Large intestine (tissue), 3 donors: ENCODE results near the gene UNC79. TPM values are rescaled to one million over a fixed set of nuclear protein-coding genes. Genes with fewer than 3 reads are reported as not detected.
A peak's percentile ranks its signal among the peaks of the same experiment; 100 is the strongest.

Experiments
- DNase-seq, 2 donors: peaks; one replicate each; pipeline versions ENCODE4 v3.0.0 to v3.0.0-alpha.2; 2013
- H3K27ac ChIP-seq: one replicate; pipeline ENCODE4 v1.5.1; 2013; ENCODE audit warnings: low read length
- H3K27me3 ChIP-seq: 2 replicates; pipeline ENCODE4 v1.6.1; 2013; ENCODE audit warnings: low read length; ENCODE audit not compliant: control insufficient read depth, insufficient read depth
- H3K36me3 ChIP-seq: 2 replicates; pipeline ENCODE4 v1.6.1; 2013; ENCODE audit warnings: low read length; ENCODE audit not compliant: control insufficient read depth, insufficient read depth
- H3K4me1 ChIP-seq: one replicate; pipeline ENCODE4 v1.6.1; 2013; ENCODE audit warnings: low read length; ENCODE audit not compliant: control insufficient read depth, insufficient read depth
- H3K4me3 ChIP-seq: one replicate; pipeline ENCODE4 v1.5.1; 2013; ENCODE audit warnings: low read length
- H3K9me3 ChIP-seq: one replicate; pipeline ENCODE4 v1.6.1; 2013; ENCODE audit warnings: mild to moderate bottlenecking, low read depth, low read length, moderate library complexity; ENCODE audit not compliant: control insufficient read depth
- WGBS: methylation state at CpG from one replicate; pipeline ENCODE4 v1.1.5; 2013; ENCODE audit warnings: low lambda C conversion rate; ENCODE audit not compliant: insufficient coverage; 5-methylcytosine and 5-hydroxymethylcytosine counted together
- polyA plus RNA-seq: library from polyadenylated mRNA; unstranded; fragments of 120-200 nt; gene quantifications from one replicate; pipeline ENCODE4 v1.2.1, GENCODE V29; 2013

UNC79 gene
- polyA plus RNA-seq, 1 donor: 1.5 TPM

DNA sequence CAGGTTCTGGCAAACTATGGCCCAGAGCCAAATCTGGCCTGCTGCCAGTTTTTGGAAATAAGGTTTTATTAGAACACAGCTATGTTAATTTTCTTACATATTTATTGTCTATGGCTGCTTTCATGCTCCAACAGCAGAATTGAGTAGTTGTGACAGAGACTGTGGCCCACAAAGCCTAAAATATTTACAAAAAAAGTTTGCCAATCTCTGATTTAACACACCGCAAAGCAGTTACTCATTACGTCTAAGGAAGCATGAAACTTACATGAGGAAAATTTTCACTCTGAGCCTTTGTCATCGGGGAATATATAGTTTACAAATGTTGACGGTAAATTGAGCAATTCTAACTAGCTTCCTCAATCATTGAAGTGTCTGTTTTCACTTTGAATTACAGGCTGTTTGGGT is 96.5 kb downstream of the UNC79 start:
- 88% methylated on average over 3 of the region's 4 CpGs for WGBS
- Histone ChIP-seq H3K4me3 (no peak overlapping the region), H3K36me3 (no peaks in the 10 kb centered on the region), H3K4me1 (no peaks in the 10 kb centered on the region), H3K27me3 (no peaks in the 10 kb centered on the region), H3K9me3 (no peaks in the 10 kb centered on the region), H3K27ac (no peak overlapping the region)
- DNase-seq: peak in 1 of 2 donors; percentile 6

DNA sequence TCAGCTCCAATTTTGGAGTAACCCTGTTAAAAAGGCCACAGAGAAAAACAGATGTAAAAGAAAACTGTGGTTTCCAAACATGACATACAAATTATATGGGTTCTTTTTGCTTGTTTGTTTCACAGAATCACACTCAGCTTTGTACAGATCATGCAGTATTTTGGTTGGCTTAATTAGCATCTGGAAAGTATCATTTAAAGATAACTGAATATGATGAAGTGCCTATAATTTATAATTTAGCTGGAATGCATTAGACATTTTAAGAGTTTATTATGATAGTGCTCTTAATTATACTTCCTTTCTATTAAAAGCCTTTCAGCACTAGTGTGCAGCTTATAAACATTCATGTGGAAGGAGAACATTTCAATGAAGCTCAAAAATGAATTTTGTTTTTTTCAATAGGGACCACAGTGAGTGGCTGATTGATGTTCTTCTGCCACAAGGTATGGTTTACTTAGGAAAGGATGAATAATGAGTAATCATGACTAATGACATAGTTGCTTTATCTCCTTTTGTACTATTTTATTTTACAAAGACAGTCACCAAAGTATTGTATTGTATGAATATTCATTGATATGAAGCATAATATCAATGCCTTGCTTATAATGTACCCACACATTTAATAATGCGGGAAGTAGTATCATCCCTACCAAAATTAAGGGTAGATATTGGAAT is 98.3 kb downstream of the UNC79 start:
- no peak overlapping the region for H3K4me3 ChIP-seq
- DNase-seq: no peak
- no peaks in the 10 kb centered on the region for H3K36me3 ChIP-seq
- 100% methylated on average over 1 of the region's 1 CpG for WGBS
- no peaks in the 10 kb centered on the region for H3K27me3 ChIP-seq
- no peaks in the 10 kb centered on the region for H3K9me3 ChIP-seq
- no peaks in the 10 kb centered on the region for H3K4me1 ChIP-seq
- H3K27ac ChIP-seq: no peak overlapping the region

- Histone ChIP-seq H3K9me3 (no peaks in the 10 kb centered on the region), H3K36me3 (no peaks in the 10 kb centered on the region), H3K27me3 (peaks cover 5% of the 10 kb centered on the region), H3K4me3 (no peak overlapping the region), H3K4me1 (peaks cover 2% of the 10 kb centered on the region), H3K27ac (no peak overlapping the region)
- WGBS: 100% methylated on average over 1 of the region's 1 CpG
- no peak for DNase-seq
Measured at GRCh38 chr14:93531644-93532043, 100.9 kb downstream of the UNC79 start.

DNA sequence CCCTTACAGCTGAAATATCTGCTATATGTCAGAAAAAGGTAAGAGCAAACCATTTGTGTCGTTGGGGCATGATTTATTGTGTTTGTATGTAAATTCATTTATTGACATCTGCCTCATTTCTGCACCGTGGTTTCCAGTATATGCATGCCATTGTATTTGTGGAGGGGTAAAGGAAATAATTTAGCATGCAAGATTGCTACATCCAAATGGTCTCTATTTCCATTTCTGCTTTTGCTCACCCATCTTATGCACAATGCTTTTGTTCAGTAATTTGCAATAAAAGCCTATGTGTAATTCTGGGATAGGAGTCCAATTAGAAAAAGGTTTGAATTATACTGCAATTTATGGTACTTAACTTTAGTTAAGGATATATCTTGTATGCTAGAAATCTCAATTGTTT is 101.8 kb downstream of the UNC79 start:
- no CpG with 5 or more reads among the region's 2 CpGs for WGBS
- H3K4me3 ChIP-seq: no peak overlapping the region
- no peaks in the 10 kb centered on the region for H3K36me3 ChIP-seq
- H3K9me3 ChIP-seq: no peaks in the 10 kb centered on the region
- no peak overlapping the region for H3K27ac ChIP-seq
- peaks cover 5% of the 10 kb centered on the region for H3K27me3 ChIP-seq
- H3K4me1 ChIP-seq: peaks cover 2% of the 10 kb centered on the region
- DNase-seq: no peak

DNA sequence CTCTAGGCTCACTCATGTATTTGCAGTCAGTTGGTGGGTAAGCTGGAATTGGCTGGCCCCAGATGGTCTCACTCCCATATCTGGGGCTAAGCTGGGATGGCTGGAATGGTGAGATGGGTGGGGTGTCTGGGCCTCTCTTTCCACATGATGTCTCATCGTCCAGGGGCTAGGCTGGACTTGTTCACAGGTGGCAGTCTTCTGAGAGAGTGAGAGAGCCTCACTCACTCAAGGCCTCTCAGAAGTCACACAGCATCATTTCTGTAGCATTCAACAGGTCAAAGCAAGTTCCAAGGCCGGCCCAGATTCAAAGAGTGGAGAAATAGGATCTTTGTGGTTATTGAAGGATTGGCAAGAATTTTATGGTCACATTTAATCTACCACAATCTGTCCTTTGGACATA is 102.7 kb downstream of the UNC79 start:
- DNase-seq: no peak
- Histone ChIP-seq H3K4me1 (peaks cover 2% of the 10 kb centered on the region), H3K36me3 (no peaks in the 10 kb centered on the region), H3K4me3 (no peak overlapping the region), H3K27ac (no peak overlapping the region), H3K9me3 (no peaks in the 10 kb centered on the region), H3K27me3 (peaks cover 5% of the 10 kb centered on the region)
- no CpG with 5 or more reads among the region's 2 CpGs for WGBS

DNA sequence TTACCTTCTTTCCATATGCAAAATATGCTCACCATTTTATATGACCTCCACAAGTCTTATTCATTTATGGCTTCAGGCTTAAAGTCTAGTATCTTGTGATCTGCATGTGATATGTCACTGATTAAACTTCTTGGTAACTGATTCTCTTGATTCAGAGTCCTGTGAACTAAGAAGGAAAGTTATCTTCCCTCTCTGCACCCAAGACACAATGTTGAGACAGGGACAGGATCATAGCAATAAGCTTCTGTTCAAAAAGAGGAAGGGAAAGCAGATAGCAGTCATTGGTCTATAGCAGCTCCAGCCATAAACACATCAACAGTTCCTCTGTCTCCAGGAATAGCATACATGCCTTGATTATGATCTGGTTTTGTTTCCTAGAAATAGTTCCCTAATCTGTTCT is 103.1 kb downstream of the UNC79 start:
- peak in 1 of 2 donors; percentile 9 for DNase-seq
- H3K4me1 ChIP-seq: peaks cover 2% of the 10 kb centered on the region
- no peaks in the 10 kb centered on the region for H3K9me3 ChIP-seq
- H3K27ac ChIP-seq: no peak overlapping the region
- H3K27me3 ChIP-seq: peaks cover 5% of the 10 kb centered on the region
- no peak overlapping the region for H3K4me3 ChIP-seq
- no peaks in the 10 kb centered on the region for H3K36me3 ChIP-seq

GRCh38 chr14:93535537-93535936 is 104.8 kb downstream of the UNC79 start:
- Histone ChIP-seq H3K9me3 (no peaks in the 10 kb centered on the region), H3K27me3 (peaks cover 5% of the 10 kb centered on the region), H3K27ac (no peak overlapping the region), H3K4me1 (peaks cover 2% of the 10 kb centered on the region), H3K36me3 (no peaks in the 10 kb centered on the region), H3K4me3 (no peak overlapping the region)
- DNase-seq: no peak
- no CpG with 5 or more reads among the region's 3 CpGs for WGBS

DNA sequence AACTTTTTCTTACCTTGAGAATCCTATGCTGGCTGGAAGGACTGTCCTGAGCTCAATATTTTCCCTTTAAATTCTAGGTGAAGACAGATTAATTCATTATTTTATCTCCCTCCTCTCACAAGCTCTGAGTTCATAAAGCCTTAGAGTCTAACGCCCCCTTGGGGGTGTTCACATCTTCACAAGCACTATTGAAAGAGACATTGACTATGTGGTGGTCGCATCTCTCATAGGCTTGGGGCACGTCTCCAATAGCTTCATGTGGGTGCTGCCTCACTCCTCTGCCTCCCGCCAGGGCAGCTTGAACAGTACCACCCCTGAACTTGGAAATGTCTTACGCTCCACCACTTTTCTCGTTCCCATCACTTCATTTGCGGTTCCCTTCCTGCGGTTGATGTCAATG is 106.2 kb downstream of the UNC79 start:
- Histone ChIP-seq H3K9me3 (no peaks in the 10 kb centered on the region), H3K27ac (no peak overlapping the region), H3K27me3 (peaks cover 5% of the 10 kb centered on the region), H3K4me1 (peaks cover 2% of the 10 kb centered on the region), H3K4me3 (no peak overlapping the region), H3K36me3 (no peaks in the 10 kb centered on the region)
- no peak for DNase-seq
- WGBS: 60% methylated on average over 1 of the region's 8 CpGs

DNA sequence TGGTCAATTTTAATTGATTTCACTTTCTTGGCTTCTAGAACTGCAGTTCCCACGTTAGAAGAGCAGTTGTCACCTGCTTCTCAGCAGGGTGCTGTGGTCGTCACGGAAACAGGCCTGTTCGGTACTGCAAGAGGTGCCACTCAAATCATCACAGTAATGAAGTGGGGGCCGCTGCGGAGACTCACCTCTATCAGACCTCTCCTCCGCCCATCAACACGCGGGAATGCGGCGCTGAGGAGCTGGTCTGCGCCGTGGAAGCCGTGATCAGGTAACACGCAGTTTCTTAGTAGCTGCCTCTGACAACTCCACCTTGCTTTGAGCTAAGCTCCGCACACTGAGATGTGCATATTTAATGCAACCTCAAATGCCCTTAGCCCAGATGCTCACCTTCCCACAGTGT is 107.2 kb downstream of the UNC79 start:
- H3K4me3 ChIP-seq: no peak overlapping the region
- no peak overlapping the region for H3K27ac ChIP-seq
- H3K9me3 ChIP-seq: no peaks in the 10 kb centered on the region
- H3K36me3 ChIP-seq: no peaks in the 10 kb centered on the region
- WGBS: no CpG with 5 or more reads among the region's 16 CpGs
- peaks cover 5% of the 10 kb centered on the region for H3K27me3 ChIP-seq
- H3K4me1 ChIP-seq: peaks cover 2% of the 10 kb centered on the region
- no peak for DNase-seq

- no peaks in the 10 kb centered on the region for H3K9me3 ChIP-seq
- no peak overlapping the region for H3K27ac ChIP-seq
- H3K4me1 ChIP-seq: peaks cover 2% of the 10 kb centered on the region
- no peak overlapping the region for H3K4me3 ChIP-seq
- H3K36me3 ChIP-seq: no peaks in the 10 kb centered on the region
- peaks cover 5% of the 10 kb centered on the region for H3K27me3 ChIP-seq
- no peak for DNase-seq
- WGBS: 94% methylated on average over 3 of the region's 9 CpGs
Measured at GRCh38 chr14:93538413-93538812, 107.7 kb downstream of the UNC79 start.

DNA sequence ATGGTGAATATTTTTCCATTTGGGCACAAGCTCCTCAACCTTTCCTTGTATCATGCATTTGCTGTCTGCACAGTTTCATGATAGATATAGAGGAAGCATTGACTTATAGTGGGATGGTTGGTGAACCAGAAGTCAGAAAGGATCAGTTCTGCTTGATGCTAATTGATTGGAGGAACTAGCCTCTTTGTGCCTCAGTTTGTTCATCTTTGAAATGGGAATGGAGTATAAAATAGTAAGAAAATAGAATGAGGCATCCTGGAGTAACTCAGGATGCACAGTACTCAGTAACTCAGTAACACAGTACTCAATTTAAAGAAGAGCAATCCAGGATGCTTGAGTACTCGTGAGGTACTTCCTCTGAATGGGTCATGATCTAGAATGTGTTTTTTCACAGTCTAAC is 109.5 kb downstream of the UNC79 start:
- H3K27me3 ChIP-seq: peaks cover 5% of the 10 kb centered on the region

More for the DNA sequence above, 109.5 kb downstream of the UNC79 start:
- Histone ChIP-seq H3K27ac (no peak overlapping the region), H3K9me3 (no peaks in the 10 kb centered on the region), H3K4me3 (no peak overlapping the region), H3K4me1 (no peaks in the 10 kb centered on the region), H3K36me3 (no peaks in the 10 kb centered on the region)
- DNase-seq: no peak
- no CpG with 5 or more reads among the region's 1 CpG for WGBS
